Measurements from ENCODE around the gene DYNLL2. TPM values are rescaled to one million over a fixed set of nuclear protein-coding genes. Genes with fewer than 3 reads are reported as not detected.
A peak's percentile ranks its signal among the peaks of the same experiment; 100 is the strongest.

Gene DYNLL2
- total and polyA plus RNA-seq, 9 of the 15 experiments (the other 6 are each of a cell fraction or from before 2014, with no cell fraction given): 1.8 to 24.5 (median 13.0) TPM

- TF ChIP-seq ZBTB1 (CRISPR knock-in tag; IDR thresholded peaks at IDR 0.05; ENCODE audit: borderline replicate concordance, low read depth) (no peak; the same call in 1 of the 2 replicates), RHOXF2B (CRISPR knock-in tag; conservative IDR thresholded peaks at IDR 0.05) (no peak), ZNF121 (CRISPR knock-in tag; conservative IDR thresholded peaks at IDR 0.05) (no peak), CBFA2T3 (IDR thresholded peaks at IDR 0.05) (no peak), PTBP1 (IDR thresholded peaks at IDR 0.05; ENCODE audit: low read depth, low read length) (no peak), RBFOX2 (IDR thresholded peaks at IDR 0.05; ENCODE audit: low read depth, low read length) (peak; percentile 89), ZNF197 (CRISPR knock-in tag; IDR thresholded peaks at IDR 0.05; ENCODE audit: low read depth) (no peak), BRF2 (IDR thresholded peaks at IDR 0.05; ENCODE audit: borderline replicate concordance, insufficient read depth, insufficient read length) (no peak), MTA3 (IDR thresholded peaks at IDR 0.05; ENCODE audit: borderline replicate concordance) (no peak), KLF13 (tag; IDR thresholded peaks at IDR 0.05; ENCODE audit: borderline replicate concordance, low read depth) (no peak), ZFP36 (IDR thresholded peaks at IDR 0.05; ENCODE audit: low read depth, low read length, partially characterized antibody) (no peak), SPI1 (IDR thresholded peaks at IDR 0.05; ENCODE audit: borderline replicate concordance, low read depth, low read length) (no peak), ZNF830 (CRISPR knock-in tag; IDR thresholded peaks at IDR 0.05) (no peak), HMGN3 (IDR thresholded peaks at IDR 0.05; ENCODE audit: borderline replicate concordance, extremely low read depth, insufficient read length, low read depth, low read length) (peak; percentile 42), XRCC4 (IDR thresholded peaks at IDR 0.05; ENCODE audit: extremely low read depth, insufficient read depth, insufficient read length) (no peak), TEAD2 (tag; IDR thresholded peaks at IDR 0.05) (no peak), ZNF174 (CRISPR knock-in tag; IDR thresholded peaks at IDR 0.05) (no peak), ZKSCAN8 (CRISPR knock-in tag; IDR thresholded peaks at IDR 0.05) (no peak), BRD9 (IDR thresholded peaks at IDR 0.05; ENCODE audit: low read depth, partially characterized antibody) (no peak), ILF3 (IDR thresholded peaks at IDR 0.05; ENCODE audit: borderline replicate concordance) (0 out of 2 replicates have a peak, but pooled peaks have one; percentile 41), ZNF764 (CRISPR knock-in tag; IDR thresholded peaks at IDR 0.05; ENCODE audit: low read depth) (no peak), SRSF9 (IDR thresholded peaks at IDR 0.05; ENCODE audit: borderline replicate concordance, low read depth, low read length) (no peak), OTX1 (CRISPR knock-in tag; IDR thresholded peaks at IDR 0.05) (no peak), SOX6 (IDR thresholded peaks at IDR 0.05) (no peak), ZNF263 (CRISPR knock-in tag; IDR thresholded peaks at IDR 0.05; ENCODE audit: borderline replicate concordance) (peak; percentile 86), EGR1 (conservative IDR thresholded peaks at IDR 0.05) (peak; percentile 82)
- TF ChIP-seq, protein P1, sequence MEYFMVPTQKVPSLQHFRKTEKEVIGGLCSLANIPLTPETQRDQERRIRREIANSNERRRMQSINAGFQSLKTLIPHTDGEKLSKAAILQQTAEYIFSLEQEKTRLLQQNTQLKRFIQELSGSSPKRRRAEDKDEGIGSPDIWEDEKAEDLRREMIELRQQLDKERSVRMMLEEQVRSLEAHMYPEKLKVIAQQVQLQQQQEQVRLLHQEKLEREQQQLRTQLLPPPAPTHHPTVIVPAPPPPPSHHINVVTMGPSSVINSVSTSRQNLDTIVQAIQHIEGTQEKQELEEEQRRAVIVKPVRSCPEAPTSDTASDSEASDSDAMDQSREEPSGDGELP (CRISPR knock-in tag; IDR thresholded peaks at IDR 0.05; ENCODE audit: borderline replicate concordance): no peak; the same call in 1 of the 2 replicates
- TF ChIP-seq, protein P2, sequence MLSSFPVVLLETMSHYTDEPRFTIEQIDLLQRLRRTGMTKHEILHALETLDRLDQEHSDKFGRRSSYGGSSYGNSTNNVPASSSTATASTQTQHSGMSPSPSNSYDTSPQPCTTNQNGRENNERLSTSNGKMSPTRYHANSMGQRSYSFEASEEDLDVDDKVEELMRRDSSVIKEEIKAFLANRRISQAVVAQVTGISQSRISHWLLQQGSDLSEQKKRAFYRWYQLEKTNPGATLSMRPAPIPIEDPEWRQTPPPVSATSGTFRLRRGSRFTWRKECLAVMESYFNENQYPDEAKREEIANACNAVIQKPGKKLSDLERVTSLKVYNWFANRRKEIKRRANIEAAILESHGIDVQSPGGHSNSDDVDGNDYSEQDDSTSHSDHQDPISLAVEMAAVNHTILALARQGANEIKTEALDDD (IDR thresholded peaks at IDR 0.05): no peak
Measured at GRCh38 chr17:58083491-58084316, 485 bp downstream of the DYNLL2 start (continued).
